ENCODE measurements around the gene ECSCR.

ECSCR gene

DNA sequence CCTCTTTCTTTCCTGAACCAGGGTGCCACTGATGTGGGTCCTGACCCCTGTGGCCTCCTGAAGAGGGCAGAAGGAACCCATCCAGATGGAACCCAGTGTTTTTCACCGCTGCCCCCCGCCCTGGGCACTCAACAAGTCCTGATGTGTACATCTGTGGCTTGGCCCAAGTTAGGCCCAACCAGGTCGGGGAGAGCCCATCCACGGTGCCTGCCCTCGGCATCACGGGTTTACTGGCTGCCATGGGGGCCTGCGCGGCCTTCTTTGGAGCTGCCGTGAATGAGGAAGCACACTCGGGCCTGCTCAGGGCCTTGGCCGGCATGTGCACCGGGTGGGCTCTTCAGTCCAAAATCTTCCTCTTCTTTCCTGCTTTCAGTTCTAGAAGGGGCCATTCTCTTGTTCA lies 5.8 kb downstream of the ECSCR start:
- no peak for TF ChIP-seq CTCF (IDR thresholded peaks at IDR 0.05; ENCODE audit: control extremely low read depth, extremely low read depth, low read depth, missing control alignments)
- ChIA-PET POLR2A (no interaction called here), CTCF (interaction anchor here (1.2 to 2.4 kb wide), 7 partner anchors 9 to 57 kb away, joined by 3 to 9 read pairs (median 5); partner anchors contain the start of gene DNAJC18)
- DNase-seq (ENCODE audit: extremely low spot score), result no peak

GRCh38 chr5:139454568-139455290 lies 7.8 kb downstream of the ECSCR start:
- DNase-seq (ENCODE audit: extremely low spot score), result no peak
- POLR2A ChIA-PET, result interaction anchor here (0.8 kb wide), 1 partner anchor 15 kb away, joined by 4 read pairs; the partner anchor contains the start of gene DNAJC18
- TF ChIP-seq CTCF (IDR thresholded peaks at IDR 0.05; ENCODE audit: control extremely low read depth, extremely low read depth, low read depth, missing control alignments), result no peak
- CTCF ChIA-PET, result interaction anchor here (1.1 to 2.4 kb wide), 4 partner anchors 13 to 59 kb away, joined by 3 to 9 read pairs (median 4); no protein-coding TSS in a partner anchor

DNA sequence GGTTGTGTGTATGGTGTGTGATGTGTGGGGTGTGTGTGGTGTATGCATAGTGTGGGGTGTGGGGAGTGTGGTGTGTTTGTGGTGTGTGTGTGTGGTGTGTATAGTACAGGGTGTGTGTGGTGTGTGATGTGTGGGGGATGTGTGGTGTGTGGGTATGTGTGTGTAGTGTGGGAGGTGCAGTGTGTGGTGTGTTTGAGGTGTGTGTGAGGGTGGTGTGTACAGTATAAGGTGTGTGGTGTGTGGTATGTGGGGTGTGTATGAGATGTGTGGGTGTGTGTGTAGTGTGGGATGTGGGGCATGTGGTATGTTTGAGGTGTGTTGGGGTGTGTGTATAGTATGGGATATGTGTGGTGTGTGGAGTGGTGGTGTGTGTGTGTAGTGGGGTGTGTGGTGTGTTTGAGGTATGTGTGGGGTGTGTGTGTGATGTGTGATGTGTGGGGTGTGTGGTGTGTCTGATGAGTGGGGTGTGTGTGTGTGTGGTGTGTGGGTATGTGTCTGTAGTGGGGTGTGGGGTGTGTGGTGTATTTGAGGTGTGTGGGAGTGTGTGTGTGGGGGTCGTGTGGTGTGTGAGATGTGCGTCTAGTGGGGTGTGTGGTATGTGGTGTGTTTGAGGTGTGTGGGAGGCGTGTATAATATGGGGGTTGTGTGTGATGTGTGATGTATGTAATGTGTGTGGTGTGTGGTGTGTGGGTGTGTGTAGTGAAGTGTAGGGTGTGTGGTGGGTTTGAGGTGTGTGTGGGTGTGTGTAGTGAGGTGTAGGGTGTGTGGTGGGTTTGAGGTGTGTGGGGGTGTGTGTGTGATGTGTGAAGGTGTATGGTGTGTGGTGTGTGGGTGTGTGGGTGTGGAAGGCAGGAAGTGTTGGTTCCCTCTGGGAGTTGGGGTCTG lies 8.6 kb downstream of the ECSCR start:
- no peak for DNase-seq (ENCODE audit: extremely low spot score)
- no peak for TF ChIP-seq CTCF (IDR thresholded peaks at IDR 0.05; ENCODE audit: control extremely low read depth, extremely low read depth, low read depth, missing control alignments)
- ChIA-PET POLR2A (interaction anchor here (0.8 kb wide), 1 partner anchor 14 kb away, joined by 4 read pairs; the partner anchor contains the start of gene DNAJC18), CTCF (no interaction called here)

- TF ChIP-seq CTCF (IDR thresholded peaks at IDR 0.05; ENCODE audit: control extremely low read depth, extremely low read depth, low read depth, missing control alignments), result no peak
- no peak for DNase-seq (ENCODE audit: extremely low spot score)
- POLR2A ChIA-PET, result no interaction called here
- CTCF ChIA-PET, result no interaction called here
Observed at GRCh38 chr5:139451878-139452660, 10.5 kb downstream of the ECSCR start.

- DNase-seq (ENCODE audit: extremely low spot score), result no peak
- no peak for TF ChIP-seq CTCF (IDR thresholded peaks at IDR 0.05; ENCODE audit: control extremely low read depth, extremely low read depth, low read depth, missing control alignments)
- CTCF ChIA-PET, result no interaction called here
- POLR2A ChIA-PET, result no interaction called here
Observed at GRCh38 chr5:139451176-139451575, 11.4 kb downstream of the ECSCR start.

Measured in GM10248 (cell line).